GM21576 (cell line): ENCODE results near the gene DEGS1.
A peak's percentile ranks its signal among the peaks of the same experiment; 100 is the strongest.
"Not testable (repeated sequence)": the region's sequence is repeated elsewhere in the genome, so short reads cannot be mapped to it uniquely, and the experiment has no call there.

Source experiments
- ATAC-seq: cut with Tn5 transposase; IDR thresholded peaks from one replicate; pipeline ENCODE4 v1.9.1; 2021; ENCODE audit warnings: mild to moderate bottlenecking, moderate library complexity; ENCODE audit not compliant: unreplicated experiment

Gene DEGS1

DNA sequence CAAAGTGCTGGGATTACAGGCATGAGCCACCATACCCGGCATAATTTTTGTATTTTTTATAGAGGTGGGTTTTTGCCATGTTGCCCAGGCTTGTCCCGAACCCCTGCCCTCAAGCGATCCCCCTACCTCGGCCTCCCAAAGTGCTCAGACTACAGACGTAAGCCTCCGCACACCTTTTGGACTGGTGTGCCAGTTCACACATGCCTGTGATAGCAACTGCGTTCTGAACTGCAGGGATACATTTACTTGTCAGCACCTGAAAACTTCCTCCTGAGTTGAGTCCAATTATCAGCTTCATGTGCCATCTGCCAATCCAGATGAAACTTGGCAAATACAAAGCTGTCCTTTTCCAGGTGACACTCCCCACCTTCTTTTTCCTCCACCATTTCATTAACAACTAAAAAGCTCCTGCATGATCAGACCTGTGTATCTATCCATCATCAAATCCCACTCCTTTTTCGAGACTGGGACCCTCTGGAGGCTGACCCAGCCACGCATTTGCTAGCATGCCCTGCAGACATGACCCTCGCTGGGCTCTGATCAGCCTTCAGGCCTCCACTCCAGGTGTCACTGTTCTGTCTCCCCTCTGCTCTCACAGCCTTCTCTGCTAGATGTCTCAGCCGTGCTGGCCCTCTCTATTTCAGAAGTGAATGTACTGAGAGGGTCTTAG lies 2.1 kb upstream of the DEGS1 start:
- no peak for ATAC-seq

DNA sequence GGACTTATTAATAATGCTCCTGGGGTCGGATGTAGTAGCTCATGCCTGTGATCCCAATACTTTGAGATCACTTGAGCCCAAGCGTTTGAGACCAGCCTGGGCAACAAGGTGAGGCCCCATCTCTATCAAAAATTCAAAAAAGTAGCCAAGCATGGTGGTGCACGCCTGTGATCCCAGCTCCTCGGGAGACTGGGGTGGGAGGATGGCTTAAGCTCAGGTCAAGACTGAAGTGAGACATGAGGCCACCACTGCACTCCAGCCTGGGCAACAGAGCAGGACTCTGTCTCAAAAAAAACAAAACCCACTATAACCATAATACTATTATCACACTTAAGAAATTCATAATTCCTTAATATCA lies 1.6 kb upstream of the DEGS1 start:
- no peak for ATAC-seq

- peak; percentile 44 for ATAC-seq
Measured at GRCh38 chr1:224182057-224182865, 779 bp upstream of the DEGS1 start.

- peak; percentile 37 for ATAC-seq
Measured at GRCh38 chr1:224183591-224184312, 712 bp downstream of the DEGS1 start.

DNA sequence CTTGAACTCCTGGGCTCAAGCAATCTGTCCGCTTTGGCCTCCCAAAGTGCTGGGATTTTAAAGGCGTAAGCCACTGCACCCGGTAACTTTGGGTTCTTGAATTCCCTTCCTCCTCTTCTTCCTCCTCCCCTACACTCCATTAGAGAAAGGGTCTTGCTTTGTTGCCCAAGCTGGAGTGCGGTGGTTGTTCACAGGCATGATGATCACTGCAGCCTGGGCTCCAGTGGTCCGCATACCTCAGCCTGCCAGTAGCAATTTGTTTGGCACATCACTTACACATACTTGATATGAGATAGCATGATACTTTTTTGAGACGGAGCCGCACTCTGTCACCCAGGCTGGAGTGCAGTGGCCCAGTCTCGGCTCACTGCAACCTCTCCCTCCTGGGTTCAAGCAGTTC lies 2.2 kb downstream of the DEGS1 start:
- no peak for ATAC-seq

DNA sequence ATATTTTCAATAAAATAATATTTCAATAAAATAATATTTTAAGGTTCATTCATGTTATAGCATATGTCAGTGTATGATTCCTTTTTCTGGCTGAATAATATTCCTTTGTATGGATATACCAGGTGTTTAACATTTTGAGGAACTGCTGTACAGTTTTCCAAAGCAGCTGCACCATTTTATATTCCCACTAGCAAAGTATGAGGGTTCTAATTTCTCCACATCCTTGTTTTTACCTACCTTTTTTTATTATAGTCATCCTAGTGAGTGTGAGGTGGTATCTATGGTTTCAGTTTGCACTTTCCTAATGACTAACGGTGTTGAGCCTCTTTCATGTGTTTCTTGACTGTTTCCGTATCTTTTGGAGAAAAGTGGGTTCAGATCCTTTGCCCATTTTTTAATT lies 5.2 kb downstream of the DEGS1 start:
- no peak for ATAC-seq

GRCh38 chr1:224189561-224189960 lies 6.5 kb downstream of the DEGS1 start:
- ATAC-seq, result no peak

GRCh38 chr1:224192082-224192788 lies 9.2 kb downstream of the DEGS1 start:
- ATAC-seq, result no peak

GRCh38 chr1:224193319-224193966 lies 10.4 kb downstream of the DEGS1 start:
- no peak for ATAC-seq

DNA sequence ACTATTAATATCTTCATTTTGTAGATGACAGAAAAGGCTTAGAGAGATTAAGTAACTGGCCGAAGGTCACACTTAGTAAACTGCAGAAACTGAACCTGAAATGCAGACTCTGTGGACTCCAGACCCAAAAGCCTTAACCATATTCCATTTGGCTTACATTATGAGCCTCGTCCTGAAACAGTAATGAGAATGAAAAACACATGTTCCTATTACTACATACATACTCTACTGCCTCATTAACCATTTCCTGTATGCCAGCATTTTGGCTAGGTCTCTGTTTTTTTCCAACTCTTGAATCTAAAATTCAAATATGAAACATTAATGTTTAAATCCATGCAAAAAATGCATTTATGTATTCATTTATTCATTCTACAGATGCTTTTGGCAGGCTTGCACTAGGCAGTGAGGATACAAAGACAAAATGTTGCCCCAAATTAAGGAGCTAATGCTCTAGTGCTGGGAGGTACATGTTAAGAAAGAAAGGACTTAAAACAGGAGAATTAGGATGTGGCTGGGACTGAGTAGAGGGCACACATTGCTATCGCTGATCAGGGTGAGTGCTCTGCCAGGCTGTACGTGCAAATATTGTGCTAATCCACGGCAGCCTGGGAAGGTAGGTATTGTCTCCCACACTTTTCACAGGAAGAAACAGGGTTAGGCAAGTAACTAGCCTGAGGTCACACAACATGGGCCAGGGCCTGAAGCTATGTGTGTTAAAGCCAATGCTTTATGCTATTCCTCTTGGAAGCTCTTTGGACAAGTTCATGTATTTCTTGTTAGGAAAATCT lies 14.0 kb downstream of the DEGS1 start:
- ATAC-seq, result no peak

GRCh38 chr1:224198572-224198971 lies 15.5 kb downstream of the DEGS1 start:
- ATAC-seq, result no peak

- ATAC-seq, result no peak
Measured at GRCh38 chr1:224199679-224200078, 16.6 kb downstream of the DEGS1 start.

DNA sequence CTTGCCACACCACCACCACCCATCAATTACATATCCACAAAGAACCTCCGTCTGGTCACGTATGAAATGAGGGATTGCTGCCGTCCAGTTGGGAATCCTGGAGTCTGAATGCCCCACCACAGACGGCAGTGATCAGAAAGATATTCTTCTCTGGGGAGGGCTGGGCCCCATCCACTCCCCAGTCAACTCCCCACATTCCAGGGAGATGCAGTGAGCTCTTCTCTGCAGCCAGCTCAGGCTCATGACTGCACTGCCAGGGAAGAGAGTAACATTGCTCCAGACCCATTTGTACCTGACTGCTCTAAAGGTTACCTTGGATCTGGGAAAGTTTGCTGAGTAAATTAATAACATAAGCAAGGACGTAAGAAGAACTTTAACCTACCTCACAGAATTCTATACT lies 18.3 kb downstream of the DEGS1 start:
- no peak for ATAC-seq

- ATAC-seq, result no peak
Measured at GRCh38 chr1:224201853-224202252, 18.8 kb downstream of the DEGS1 start.

DNA sequence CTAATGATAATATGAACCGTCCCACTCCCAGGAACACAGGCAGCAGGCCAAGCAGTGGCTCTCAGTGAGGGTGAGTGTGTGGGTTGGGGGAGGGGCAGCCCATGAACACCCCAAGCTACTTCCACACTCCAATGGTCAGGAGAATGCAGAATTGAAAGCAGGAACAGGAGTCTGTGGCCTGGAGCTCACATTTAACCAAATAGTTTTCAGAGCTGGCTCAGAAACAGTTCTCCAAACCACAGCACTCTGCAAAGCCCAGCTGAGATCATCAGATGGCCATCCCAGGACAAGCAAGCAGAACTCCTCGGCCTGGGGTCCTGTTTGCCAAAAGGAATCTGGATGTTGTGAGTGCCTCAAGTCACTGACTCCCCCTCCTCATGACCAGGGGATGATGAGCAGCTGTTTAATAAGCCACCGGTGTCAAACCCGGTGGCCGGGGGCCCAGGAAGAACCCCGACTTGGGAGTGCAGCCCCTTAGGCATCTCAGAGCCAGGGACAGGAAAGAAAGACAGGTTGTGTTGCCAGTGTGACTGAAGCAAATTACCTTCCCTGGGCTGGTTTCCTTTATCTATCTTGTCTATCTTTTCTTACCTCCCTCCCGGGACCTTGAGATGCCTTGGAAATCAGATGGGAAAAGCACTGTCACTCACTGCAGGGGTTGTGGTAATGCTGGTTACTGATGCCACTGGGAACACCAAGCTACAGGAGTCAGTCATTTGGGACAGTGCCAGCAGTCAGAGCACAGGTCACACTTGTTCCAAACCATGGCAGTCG lies 20.4 kb downstream of the DEGS1 start:
- ATAC-seq, result peak; percentile 66

- no peak for ATAC-seq
Measured at GRCh38 chr1:224205438-224205840, 22.4 kb downstream of the DEGS1 start.

GRCh38 chr1:224205931-224206538 lies 23.0 kb downstream of the DEGS1 start:
- not testable (repeated sequence) for ATAC-seq

- no peak for ATAC-seq
Measured at GRCh38 chr1:224211206-224211962, 28.3 kb downstream of the DEGS1 start.
